IMR-90 (cell line): ENCODE data around the gene PDF. TPM values are rescaled to one million over a fixed set of nuclear protein-coding genes. Genes with fewer than 3 reads are reported as not detected.
A peak's percentile ranks its signal among the peaks of the same experiment; 100 is the strongest.

Experiments
- ATAC-seq: fragments of 200-7000 bp; cut with Tn5 transposase; 2 replicates; pipeline ENCODE4 v1.9.1; 2020; ENCODE audit warnings: low read depth, mild to moderate bottlenecking, moderate library complexity
- BruUV-seq: library from RNA; stranded (reverse); fragments of 400-500 nt; replicated peaks from 2 replicates; lab custom pipeline; 2021; lab: Mats Ljungman, UMichigan
- CTCF ChIA-PET: fragments of 300-600 bp; formaldehyde crosslinking; extraction: SDS; loops from one replicate; lab custom pipeline; 2021; ENCODE audit warnings: antibody characterized with exemption; lab: Yijun Ruan, JAX
- POLR2A ChIA-PET: fragments of 300-600 bp; sonication (Branson Sonifier 250); formaldehyde crosslinking; loops from one replicate; lab custom pipeline; 2022; ENCODE audit warnings: antibody characterized with exemption; ENCODE audit not compliant: unreplicated experiment; lab: Charles Lee
- DNase-seq: peaks from one replicate; pipeline ENCODE4 v3.0.0; 2013
- H2AFZ ChIP-seq: replicated peaks from 2 replicates; pipeline ENCODE3; 2013; ENCODE audit warnings: low read length, mild to moderate bottlenecking; ENCODE audit not compliant: poor library complexity
- H2AK5ac ChIP-seq: 2 replicates; pipeline ENCODE4 v1.6.1; 2013; ENCODE audit warnings: low read depth, low read length, inconsistent platforms
- H2AK9ac ChIP-seq: replicated peaks from 2 replicates; pipeline ENCODE3; 2013; ENCODE audit warnings: mild to moderate bottlenecking, low read depth, low read length, moderate library complexity; ENCODE audit not compliant: poor library complexity
- H2BK120ac ChIP-seq: 2 replicates; pipeline ENCODE4 v1.6.1; 2013; ENCODE audit warnings: low read depth, low read length, inconsistent platforms
- H2BK15ac ChIP-seq: 3 replicates; pipeline ENCODE4 v1.6.1; 2013; ENCODE audit warnings: low read depth, low read length, inconsistent platforms
- H2BK20ac ChIP-seq: 2 replicates; pipeline ENCODE4 v1.6.1; 2013; ENCODE audit warnings: low read depth, mild to moderate bottlenecking, inconsistent platforms, low read length, moderate library complexity
- H2BK5ac ChIP-seq: 2 replicates; pipeline ENCODE4 v1.6.1; 2013; ENCODE audit warnings: mild to moderate bottlenecking, low read depth, low read length, inconsistent platforms; ENCODE audit not compliant: poor library complexity, severe bottlenecking
- H3K14ac ChIP-seq: replicated peaks from 2 replicates; pipeline ENCODE4 v1.6.1; 2013; ENCODE audit warnings: low read depth, low read length, inconsistent platforms
- H3K18ac ChIP-seq: 2 replicates; pipeline ENCODE4 v1.6.1; 2013; ENCODE audit warnings: low read depth, low read length, control low read depth
- H3K23ac ChIP-seq: 2 replicates; pipeline ENCODE4 v1.6.1; 2013; ENCODE audit warnings: low read depth, low read length, inconsistent platforms
- H3K27ac ChIP-seq: 2 replicates; pipeline ENCODE4 v1.5.1; 2013; ENCODE audit warnings: mild to moderate bottlenecking, control low read depth, low read length; ENCODE audit not compliant: insufficient read depth
- H3K27me3 ChIP-seq: 2 replicates; pipeline ENCODE4 v1.6.1; 2013; ENCODE audit warnings: low read length; ENCODE audit not compliant: control insufficient read depth, insufficient read depth
- H3K36me3 ChIP-seq: 2 replicates; pipeline ENCODE4 v1.6.1; 2013; ENCODE audit warnings: low read length, mixed read lengths; ENCODE audit not compliant: control insufficient read depth, insufficient read depth
- H3K4ac ChIP-seq: 2 replicates; pipeline ENCODE4 v1.6.1; 2013; ENCODE audit warnings: low read depth, low read length, inconsistent platforms
- H3K4me1 ChIP-seq: 2 replicates; pipeline ENCODE4 v1.6.1; 2013; ENCODE audit warnings: low read length, mixed read lengths; ENCODE audit not compliant: control insufficient read depth, insufficient read depth
- H3K4me2 ChIP-seq: 2 replicates; pipeline ENCODE4 v1.6.1; 2013; ENCODE audit warnings: low read depth, mild to moderate bottlenecking, control low read depth, low read length, moderate library complexity
- H3K4me3 ChIP-seq: 2 replicates; pipeline ENCODE4 v1.5.1; 2013; ENCODE audit warnings: low read depth, mild to moderate bottlenecking, control low read depth, low read length, moderate library complexity; ENCODE audit not compliant: insufficient read depth
- H3K56ac ChIP-seq: 2 replicates; pipeline ENCODE4 v1.6.1; 2013; ENCODE audit warnings: low read length, inconsistent platforms; ENCODE audit not compliant: insufficient read depth; ENCODE audit errors: extremely low read depth
- H3K79me1 ChIP-seq, 2 experiments: 2 replicates each; pipeline ENCODE4 v1.6.1; 2013; ENCODE audit warnings: low read length in 2 of 2, inconsistent platforms in 1 of 2, low read depth in 1 of 2
- H3K9ac ChIP-seq: 2 replicates; pipeline ENCODE4 v1.6.1; 2013; ENCODE audit warnings: low read depth, low read length, control low read depth
- H3K9me1 ChIP-seq: 2 replicates; pipeline ENCODE4 v1.6.1; 2013; ENCODE audit warnings: low read length, inconsistent platforms; ENCODE audit not compliant: insufficient read depth
- H3K9me3 ChIP-seq: 2 replicates; pipeline ENCODE4 v1.6.1; 2013; ENCODE audit warnings: low read length; ENCODE audit not compliant: control insufficient read depth, insufficient read depth
- H4K20me1 ChIP-seq: 2 replicates; pipeline ENCODE4 v1.6.1; 2013; ENCODE audit warnings: low read length, inconsistent platforms; ENCODE audit not compliant: insufficient read depth
- H4K5ac ChIP-seq: 2 replicates; pipeline ENCODE4 v1.6.1; 2013; ENCODE audit warnings: mild to moderate bottlenecking, low read depth, low read length, control low read depth
- H4K8ac ChIP-seq, 2 experiments: 2 replicates each; pipeline ENCODE4 v1.6.1; 2013; ENCODE audit warnings: low read depth in 2 of 2, low read length in 2 of 2, control low read depth in 1 of 2, inconsistent platforms in 1 of 2
- H4K91ac ChIP-seq: 2 replicates; pipeline ENCODE4 v1.6.1; 2013; ENCODE audit warnings: low read depth, low read length, inconsistent platforms; ENCODE audit not compliant: insufficient read depth
- BHLHE40 ChIP-seq: fragments of 150-350 bp; IDR thresholded peaks from 2 replicates; pipeline ENCODE4 v1.6.1; 2016; ENCODE audit warnings: mild to moderate bottlenecking, low read depth, low read length
- CEBPB ChIP-seq: IDR thresholded peaks from 2 replicates; pipeline ENCODE4 v1.6.1; 2012; ENCODE audit warnings: low read depth, low read length, improper control_type of control experiment
- CHD1 ChIP-seq: IDR thresholded peaks from 2 replicates; pipeline ENCODE4 v1.6.1; 2012; ENCODE audit warnings: low read depth, low read length, improper control_type of control experiment
- CTCF ChIP-seq: conservative IDR thresholded peaks from 2 replicates; pipeline ENCODE4 v1.5.1; 2012; ENCODE audit warnings: mild to moderate bottlenecking, low read depth, low read length, improper control_type of control experiment
- FOS ChIP-seq: fragments of 150-350 bp; IDR thresholded peaks from 2 replicates; pipeline ENCODE4 v1.6.1; 2016; ENCODE audit warnings: low read depth, low read length
- MAFK ChIP-seq: IDR thresholded peaks from 2 replicates; pipeline ENCODE4 v1.6.1; 2012; ENCODE audit warnings: low read depth, low read length, improper control_type of control experiment
- MXI1 ChIP-seq: IDR thresholded peaks from 2 replicates; pipeline ENCODE4 v1.6.1; 2012; ENCODE audit warnings: low read depth, mild to moderate bottlenecking, low read length, moderate library complexity, borderline replicate concordance
- NFE2L2 ChIP-seq: fragments of 150-350 bp; IDR thresholded peaks from 2 replicates; pipeline ENCODE4 v1.6.1; 2016; ENCODE audit warnings: low read depth, mild to moderate bottlenecking, low read length
- POLR2A ChIP-seq: IDR thresholded peaks from 2 replicates; pipeline ENCODE4 v1.6.1; 2012; ENCODE audit warnings: mild to moderate bottlenecking, low read depth, low read length
- RAD21 ChIP-seq: IDR thresholded peaks from 2 replicates; pipeline ENCODE4 v1.6.1; 2012; ENCODE audit warnings: low read length, improper control_type of control experiment
- RCOR1 ChIP-seq: IDR thresholded peaks from 2 replicates; pipeline ENCODE4 v1.6.1; 2012; ENCODE audit warnings: mild to moderate bottlenecking, low read length, improper control_type of control experiment; ENCODE audit not compliant: insufficient replicate concordance
- SMC3 ChIP-seq: fragments of 150-350 bp; IDR thresholded peaks from 2 replicates; pipeline ENCODE4 v1.6.1; 2016; ENCODE audit warnings: low read depth, mild to moderate bottlenecking, antibody characterized with exemption, low read length, moderate library complexity
- USF2 ChIP-seq: fragments of 150-350 bp; IDR thresholded peaks from 2 replicates; pipeline ENCODE4 v1.6.1; 2017; ENCODE audit warnings: mild to moderate bottlenecking, antibody characterized with exemption, low read length, low read depth
- WGBS, 2 experiments: methylation state at CpG; one replicate each; pipeline versions ENCODE4 v1.1.5 to v1.1.7; 2013; ENCODE audit warnings: missing lambda C conversion rate in 2 of 2; ENCODE audit not compliant: insufficient read length in 1 of 2; ENCODE audit errors: extremely low coverage in 2 of 2; 5-methylcytosine and 5-hydroxymethylcytosine counted together
- dilution Hi-C: fragments of 300-500 bp; cut with HindIII; formaldehyde crosslinking; loops from one replicate; pipeline ENCODE4 v1.14.3; 2018; ENCODE audit warnings: low sequenced_read_pairs; ENCODE audit not compliant: unreplicated experiment
- in situ Hi-C: fragments of 300-500 bp; cut with MboI; formaldehyde crosslinking; loops from 3 replicates; pipeline ENCODE4 v1.14.3; 2019; ENCODE audit warnings: low sequenced_read_pairs, inconsistent platforms, mixed read lengths
- intact Hi-C: fragments of 100-400 bp; cut with micrococcal nuclease; formaldehyde crosslinking; loops from 2 replicates; pipeline ENCODE4 v1.10.0; 2022
- polyA plus RNA-seq, 3 experiments: library from polyadenylated mRNA; depleted of rRNA; stranded (reverse); fragments of >200 nt; gene quantifications; 2 replicates each; pipeline ENCODE4 v1.2.3, GENCODE V29; 2012; ENCODE audit warnings: low replicate concordance in 1 of 3
- total RNA-seq: library from RNA; depleted of rRNA; stranded (reverse); fragments of >200 nt; gene quantifications from 2 replicates; pipeline ENCODE4 v1.2.3, GENCODE V29; 2012

The PDF gene
- total and polyA plus RNA-seq, 2 of the 4 experiments (the other 2 are of a cell fraction) = 4.5 to 6.4 TPM

- no peak for TF ChIP-seq USF2
- TF ChIP-seq FOS = no peak
- no peak for TF ChIP-seq RAD21
These were observed 11.0 kb downstream of the PDF start (continued) for GRCh38 chr16:69319381-69319780.

- Histone ChIP-seq H3K4me2 (no peak overlapping the region), H3K9me1 (peaks cover 3% of the 10 kb centered on the region; the same call in 1 of the 2 replicates), H4K5ac (no peak overlapping the region), H4K20me1 (peaks cover 43% of the 10 kb centered on the region), H3K18ac (no peak overlapping the region), H2AFZ (no peak overlapping the region), H2BK20ac (no peak overlapping the region), H3K4me1 (no peaks in the 10 kb centered on the region), H3K9me3 (no peaks in the 10 kb centered on the region), H3K56ac (no peak overlapping the region), H2BK120ac (no peak overlapping the region), H4K91ac (no peak overlapping the region), H3K23ac (no peak overlapping the region), H3K79me1 (peaks cover 38 to 84% of the 10 kb centered on the region in 2 experiments), H3K14ac (no peak overlapping the region), H3K27me3 (no peaks in the 10 kb centered on the region), H3K27ac (no peak overlapping the region), H3K4ac (no peak overlapping the region), H3K9ac (no peak overlapping the region), H3K36me3 (peaks cover 82% of the 10 kb centered on the region), H4K8ac (no peak overlapping the region), H2BK5ac (no peak overlapping the region), H2AK5ac (no peak overlapping the region), H2BK15ac (no peak overlapping the region), H2AK9ac (peak overlapping the region; percentile 19), H3K4me3 (no peak overlapping the region)
- dilution Hi-C loops = no loop called here
- DNase-seq = no peak
- in situ Hi-C loops = no loop called here
- no TSS peak for BruUV-seq
- CTCF ChIA-PET = no interaction called here
- TF ChIP-seq POLR2A (no peak), MAFK (no peak), CTCF (no peak), USF2 (no peak), BHLHE40 (no peak), SMC3 (no peak), RCOR1 (no peak), FOS (no peak), CEBPB (no peak), CHD1 (no peak), MXI1 (no peak), NFE2L2 (no peak), RAD21 (no peak)
- POLR2A ChIA-PET = no interaction called here
- no peak for ATAC-seq
- WGBS, 2 experiments = 92% methylated on average over 4 of the region's 10 CpGs; no CpG with 5 or more reads in 1 of the 2 experiments
- intact Hi-C loops = no loop called here
These were observed 11.5 kb downstream of the PDF start for GRCh38 chr16:69318911-69319289.
